ENCODE data around the gene CLEC10A.

CLEC10A gene

GRCh38 chr17:7112510-7113108 is 32.6 kb upstream of the CLEC10A start:
- TF ChIP-seq CTCF (IDR thresholded peaks at IDR 0.05) = no peak

GRCh38 chr17:7111784-7112509 is 31.9 kb upstream of the CLEC10A start:
- no peak overlapping the region for H3K27ac ChIP-seq
- H3K79me2 ChIP-seq = no peaks in the 10 kb centered on the region
- H2AFZ ChIP-seq = no peak overlapping the region
- no peaks in the 10 kb centered on the region for H3K27me3 ChIP-seq (ENCODE audit: control insufficient read depth, insufficient read depth, low read length)
- no peaks in the 10 kb centered on the region for H3K9me3 ChIP-seq (ENCODE audit: control insufficient read depth, low read length)
- no peaks in the 10 kb centered on the region for H3K36me3 ChIP-seq (ENCODE audit: control insufficient read depth, insufficient read depth, low read length)
- no peak overlapping the region for H3K4me2 ChIP-seq (ENCODE audit: low read length)
- TF ChIP-seq CTCF (IDR thresholded peaks at IDR 0.05) = no peak
- no peaks in the 10 kb centered on the region for H3K4me1 ChIP-seq
- no peak overlapping the region for H3K9ac ChIP-seq
- no peak overlapping the region for H3K4me3 ChIP-seq (ENCODE audit: low read depth, low read length)

More at GRCh38 chr17:7112510-7113108, 32.6 kb upstream of the CLEC10A start:
- Histone ChIP-seq H2AFZ (no peak overlapping the region), H3K79me2 (no peaks in the 10 kb centered on the region), H3K4me2 (ENCODE audit: low read length) (no peak overlapping the region), H3K27ac (no peak overlapping the region), H3K4me1 (no peaks in the 10 kb centered on the region), H3K9ac (no peak overlapping the region), H3K9me3 (ENCODE audit: control insufficient read depth, low read length) (no peaks in the 10 kb centered on the region), H3K4me3 (ENCODE audit: low read depth, low read length) (no peak overlapping the region), H3K27me3 (ENCODE audit: control insufficient read depth, insufficient read depth, low read length) (no peaks in the 10 kb centered on the region), H3K36me3 (ENCODE audit: control insufficient read depth, insufficient read depth, low read length) (no peaks in the 10 kb centered on the region)

GRCh38 chr17:7110617-7111306 is 30.7 kb upstream of the CLEC10A start:
- Histone ChIP-seq H3K79me2 (no peaks in the 10 kb centered on the region), H3K27me3 (ENCODE audit: control insufficient read depth, insufficient read depth, low read length) (no peaks in the 10 kb centered on the region), H3K27ac (no peak overlapping the region), H3K9me3 (ENCODE audit: control insufficient read depth, low read length) (no peaks in the 10 kb centered on the region), H2AFZ (no peak overlapping the region), H3K4me1 (no peaks in the 10 kb centered on the region), H3K9ac (no peak overlapping the region), H3K4me3 (ENCODE audit: low read depth, low read length) (no peak overlapping the region), H3K36me3 (ENCODE audit: control insufficient read depth, insufficient read depth, low read length) (no peaks in the 10 kb centered on the region), H3K4me2 (ENCODE audit: low read length) (no peak overlapping the region)
- TF ChIP-seq CTCF (IDR thresholded peaks at IDR 0.05) = no peak

GRCh38 chr17:7109461-7110322 is 29.6 kb upstream of the CLEC10A start:
- no peak overlapping the region for H3K9ac ChIP-seq
- H3K9me3 ChIP-seq (ENCODE audit: control insufficient read depth, low read length) = no peaks in the 10 kb centered on the region
- no peak overlapping the region for H3K4me2 ChIP-seq (ENCODE audit: low read length)
- H3K27ac ChIP-seq = no peak overlapping the region
- no peaks in the 10 kb centered on the region for H3K36me3 ChIP-seq (ENCODE audit: control insufficient read depth, insufficient read depth, low read length)
- no peaks in the 10 kb centered on the region for H3K4me1 ChIP-seq
- no peaks in the 10 kb centered on the region for H3K27me3 ChIP-seq (ENCODE audit: control insufficient read depth, insufficient read depth, low read length)
- H3K4me3 ChIP-seq (ENCODE audit: low read depth, low read length) = no peak overlapping the region
- H2AFZ ChIP-seq = no peak overlapping the region
- no peaks in the 10 kb centered on the region for H3K79me2 ChIP-seq
- no peak for TF ChIP-seq CTCF (IDR thresholded peaks at IDR 0.05)

Data from parathyroid adenoma (tissue), 2 donors.